Neural crest cell (in vitro differentiated cells): Measurements from ENCODE around the gene WNT10A. TPM values are rescaled to one million over a fixed set of nuclear protein-coding genes. Genes with fewer than 3 reads are reported as not detected.

Experiments
- DNase-seq: peaks from one replicate; pipeline ENCODE4 v3.0.0; 2021; ENCODE audit warnings: low read depth, mixed read lengths, low spot score
- H3K27ac Mint-ChIP-seq: one replicate; pipeline ENCODE4 v1.8.0; 2021; ENCODE audit warnings: mild to moderate bottlenecking, mixed read lengths; ENCODE audit not compliant: unreplicated experiment
- H3K27me3 Mint-ChIP-seq: 2 replicates; pipeline ENCODE4 v1.8.0; 2021; ENCODE audit warnings: low read depth, mild to moderate bottlenecking, mixed read lengths
- H3K36me3 Mint-ChIP-seq: 2 replicates; pipeline ENCODE4 v1.8.0; 2021; ENCODE audit warnings: low read depth, mild to moderate bottlenecking, mixed read lengths
- H3K4me1 Mint-ChIP-seq: 2 replicates; pipeline ENCODE4 v1.8.0; 2021; ENCODE audit warnings: mixed read lengths
- H3K4me3 Mint-ChIP-seq: one replicate; pipeline ENCODE4 v1.8.0; 2021; ENCODE audit warnings: mild to moderate bottlenecking, mixed read lengths
- H3K9me3 Mint-ChIP-seq: 2 replicates; pipeline ENCODE4 v1.8.0; 2021; ENCODE audit warnings: mixed read lengths
- total RNA-seq: library from RNA; stranded (reverse); gene quantifications from 2 replicates; pipeline ENCODE4 v1.2.1, GENCODE V29; 2021
- TF ChIP-seq, protein P1 (sequence below): fragments of 200-600 bp; sonication (generic); conservative IDR thresholded peaks from 2 replicates; pipeline ENCODE4 v1.5.0; 2021; ENCODE audit warnings: antibody characterized with exemption, mild to moderate bottlenecking

Gene WNT10A
- total RNA-seq, 1 donor from 2014 or later = not detected

DNA sequence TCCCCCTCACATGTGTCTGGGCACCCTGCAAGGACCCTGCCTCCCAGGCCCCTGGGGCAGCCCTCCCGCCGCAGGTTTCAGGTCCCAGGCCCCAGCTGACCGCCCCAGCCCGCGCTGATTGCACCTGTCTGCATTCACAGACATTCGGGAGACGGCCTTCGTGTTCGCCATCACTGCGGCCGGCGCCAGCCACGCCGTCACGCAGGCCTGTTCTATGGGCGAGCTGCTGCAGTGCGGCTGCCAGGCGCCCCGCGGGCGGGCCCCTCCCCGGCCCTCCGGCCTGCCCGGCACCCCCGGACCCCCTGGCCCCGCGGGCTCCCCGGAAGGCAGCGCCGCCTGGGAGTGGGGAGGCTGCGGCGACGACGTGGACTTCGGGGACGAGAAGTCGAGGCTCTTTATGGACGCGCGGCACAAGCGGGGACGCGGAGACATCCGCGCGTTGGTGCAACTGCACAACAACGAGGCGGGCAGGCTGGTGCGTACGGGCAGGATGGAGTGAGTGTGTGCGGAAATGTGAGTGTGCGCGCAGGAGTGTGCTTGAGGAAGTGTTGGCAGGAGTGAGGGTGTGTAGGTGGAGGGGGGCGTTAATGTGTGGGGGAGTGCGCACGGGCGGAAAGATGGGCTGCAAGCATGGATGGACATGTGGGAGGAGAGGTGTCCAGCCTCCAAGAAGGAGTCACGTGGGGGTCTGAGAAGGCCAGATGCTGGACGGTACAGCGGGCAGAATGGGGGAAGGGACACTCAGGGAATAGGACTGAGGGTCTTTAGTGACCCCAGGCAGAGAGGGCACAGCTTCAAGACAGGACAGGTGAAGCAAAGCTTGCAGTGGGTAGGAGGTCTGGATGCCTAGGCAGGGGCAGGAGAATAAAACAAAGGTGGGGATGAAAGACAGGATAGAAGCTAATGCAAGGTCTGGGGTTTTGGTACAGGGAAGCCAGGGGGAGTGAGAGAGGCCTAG lies 9.0 kb upstream of the WNT10A start:
- Mint-ChIP-seq H3K9me3 (no peaks in the 10 kb centered on the region), H3K36me3 (no peaks in the 10 kb centered on the region), H3K27me3 (peaks cover 98% of the 10 kb centered on the region), H3K4me1 (no peaks in the 10 kb centered on the region), H3K27ac (no peak overlapping the region), H3K4me3 (no peak overlapping the region)
- DNase-seq = no peak
- TF ChIP-seq, protein P1, sequence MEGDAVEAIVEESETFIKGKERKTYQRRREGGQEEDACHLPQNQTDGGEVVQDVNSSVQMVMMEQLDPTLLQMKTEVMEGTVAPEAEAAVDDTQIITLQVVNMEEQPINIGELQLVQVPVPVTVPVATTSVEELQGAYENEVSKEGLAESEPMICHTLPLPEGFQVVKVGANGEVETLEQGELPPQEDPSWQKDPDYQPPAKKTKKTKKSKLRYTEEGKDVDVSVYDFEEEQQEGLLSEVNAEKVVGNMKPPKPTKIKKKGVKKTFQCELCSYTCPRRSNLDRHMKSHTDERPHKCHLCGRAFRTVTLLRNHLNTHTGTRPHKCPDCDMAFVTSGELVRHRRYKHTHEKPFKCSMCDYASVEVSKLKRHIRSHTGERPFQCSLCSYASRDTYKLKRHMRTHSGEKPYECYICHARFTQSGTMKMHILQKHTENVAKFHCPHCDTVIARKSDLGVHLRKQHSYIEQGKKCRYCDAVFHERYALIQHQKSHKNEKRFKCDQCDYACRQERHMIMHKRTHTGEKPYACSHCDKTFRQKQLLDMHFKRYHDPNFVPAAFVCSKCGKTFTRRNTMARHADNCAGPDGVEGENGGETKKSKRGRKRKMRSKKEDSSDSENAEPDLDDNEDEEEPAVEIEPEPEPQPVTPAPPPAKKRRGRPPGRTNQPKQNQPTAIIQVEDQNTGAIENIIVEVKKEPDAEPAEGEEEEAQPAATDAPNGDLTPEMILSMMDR = no peak

DNA sequence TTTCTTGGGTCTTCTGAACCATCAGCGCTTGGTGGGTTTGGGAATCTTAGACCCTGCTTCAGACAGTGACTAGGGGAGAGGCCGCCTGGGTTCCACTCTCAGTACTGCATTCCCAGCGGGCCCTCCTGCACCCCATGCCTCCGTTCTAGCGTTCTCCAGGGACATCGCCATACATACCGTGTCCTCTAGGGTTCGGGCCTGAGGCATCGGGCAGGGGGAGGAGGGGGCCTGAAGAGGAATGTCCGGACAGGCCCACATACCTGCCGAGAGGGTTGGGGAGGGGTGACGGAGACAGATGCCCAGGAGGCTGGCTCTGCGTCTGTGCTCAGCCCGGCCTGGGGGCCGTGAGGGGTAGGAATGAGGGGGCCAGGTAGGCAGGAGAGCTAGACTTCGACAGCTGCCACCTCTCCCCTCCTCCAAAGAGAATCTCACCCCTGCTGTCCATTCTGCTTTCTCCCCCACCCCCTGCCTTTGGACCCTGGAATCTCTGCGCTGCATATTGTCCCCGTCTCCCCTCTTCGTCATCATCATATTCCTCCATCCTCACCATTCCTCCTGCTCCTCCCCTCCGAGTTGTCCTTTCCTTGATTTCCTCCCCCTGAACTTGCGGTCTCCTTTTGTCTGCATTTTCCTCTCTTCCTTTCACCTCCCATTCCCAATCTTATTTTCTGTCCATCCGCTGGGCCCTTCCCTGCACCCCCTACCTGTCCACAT lies 7.8 kb upstream of the WNT10A start:
- Mint-ChIP-seq H3K4me3 (no peak overlapping the region), H3K27me3 (peaks cover 98% of the 10 kb centered on the region), H3K4me1 (no peaks in the 10 kb centered on the region), H3K9me3 (no peaks in the 10 kb centered on the region), H3K27ac (no peak overlapping the region), H3K36me3 (no peaks in the 10 kb centered on the region)
- no peak for DNase-seq
- TF ChIP-seq, protein P1 = no peak

DNA sequence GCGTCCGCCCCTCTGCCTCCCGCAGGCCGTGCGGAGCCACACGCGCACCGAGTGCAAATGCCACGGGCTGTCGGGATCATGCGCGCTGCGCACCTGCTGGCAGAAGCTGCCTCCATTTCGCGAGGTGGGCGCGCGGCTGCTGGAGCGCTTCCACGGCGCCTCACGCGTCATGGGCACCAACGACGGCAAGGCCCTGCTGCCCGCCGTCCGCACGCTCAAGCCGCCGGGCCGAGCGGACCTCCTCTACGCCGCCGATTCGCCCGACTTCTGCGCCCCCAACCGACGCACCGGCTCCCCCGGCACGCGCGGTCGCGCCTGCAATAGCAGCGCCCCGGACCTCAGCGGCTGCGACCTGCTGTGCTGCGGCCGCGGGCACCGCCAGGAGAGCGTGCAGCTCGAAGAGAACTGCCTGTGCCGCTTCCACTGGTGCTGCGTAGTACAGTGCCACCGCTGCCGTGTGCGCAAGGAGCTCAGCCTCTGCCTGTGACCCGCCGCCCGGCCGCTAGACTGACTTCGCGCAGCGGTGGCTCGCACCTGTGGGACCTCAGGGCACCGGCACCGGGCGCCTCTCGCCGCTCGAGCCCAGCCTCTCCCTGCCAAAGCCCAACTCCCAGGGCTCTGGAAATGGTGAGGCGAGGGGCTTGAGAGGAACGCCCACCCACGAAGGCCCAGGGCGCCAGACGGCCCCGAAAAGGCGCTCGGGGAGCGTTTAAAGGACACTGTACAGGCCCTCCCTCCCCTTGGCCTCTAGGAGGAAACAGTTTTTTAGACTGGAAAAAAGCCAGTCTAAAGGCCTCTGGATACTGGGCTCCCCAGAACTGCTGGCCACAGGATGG lies 7.1 kb upstream of the WNT10A start:
- Mint-ChIP-seq H3K4me1 (no peaks in the 10 kb centered on the region), H3K9me3 (no peaks in the 10 kb centered on the region), H3K27ac (no peak overlapping the region), H3K27me3 (peaks cover 98% of the 10 kb centered on the region), H3K4me3 (no peak overlapping the region), H3K36me3 (no peaks in the 10 kb centered on the region)
- TF ChIP-seq, protein P1 = no peak
- no peak for DNase-seq

DNA sequence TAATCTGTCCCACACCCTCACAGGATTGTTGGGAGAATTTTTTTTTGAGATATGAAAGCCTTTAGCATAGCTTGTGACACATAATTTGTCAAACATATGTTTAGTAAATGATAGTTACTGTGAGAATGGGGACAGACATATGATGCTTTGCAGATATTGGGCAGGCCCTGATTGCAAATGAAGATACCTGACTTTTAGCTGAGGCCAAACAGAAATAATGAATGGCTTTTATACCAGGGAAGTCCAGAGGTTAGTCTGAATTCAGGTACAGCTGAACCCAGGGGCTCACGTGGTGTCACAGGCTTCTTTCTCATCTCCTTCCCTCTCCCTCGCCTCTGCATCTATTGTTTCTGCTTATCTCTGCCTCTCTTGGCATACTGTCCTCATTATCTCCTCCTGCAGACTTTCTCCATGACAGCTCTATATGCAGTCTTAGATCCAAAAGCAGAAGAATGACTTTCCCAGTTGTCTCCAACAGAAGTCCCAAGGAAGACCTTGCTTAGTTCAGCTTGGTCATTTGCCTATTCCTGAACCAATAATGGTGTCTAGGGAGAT lies 4.9 kb upstream of the WNT10A start:
- no peaks in the 10 kb centered on the region for H3K36me3 Mint-ChIP-seq
- TF ChIP-seq, protein P1 = no peak
- no peaks in the 10 kb centered on the region for H3K9me3 Mint-ChIP-seq
- no peak for DNase-seq
- H3K27me3 Mint-ChIP-seq = peaks cover 93% of the 10 kb centered on the region
- no peak overlapping the region for H3K4me3 Mint-ChIP-seq
- H3K4me1 Mint-ChIP-seq = no peaks in the 10 kb centered on the region
- H3K27ac Mint-ChIP-seq = no peak overlapping the region
